ENCODE measurements around the gene APELA.

GRCh38 chr4:164904336-164904735, 27.4 kb downstream of the APELA start:
- TF ChIP-seq PATZ1 (CRISPR knock-in tag; IDR thresholded peaks at IDR 0.05; ENCODE audit: borderline replicate concordance), result no peak
- no peak for TF ChIP-seq ZFP30 (CRISPR knock-in tag; IDR thresholded peaks at IDR 0.05)
- TF ChIP-seq TCF4 (CRISPR knock-in tag; IDR thresholded peaks at IDR 0.05; ENCODE audit: borderline replicate concordance), result no peak
- no peak for TF ChIP-seq ZFP3 (CRISPR knock-in tag; IDR thresholded peaks at IDR 0.05)
- TF ChIP-seq POU6F1 (CRISPR knock-in tag; IDR thresholded peaks at IDR 0.05; ENCODE audit: borderline replicate concordance, low read depth), result no peak
- no peak for TF ChIP-seq CREB5 (CRISPR knock-in tag; IDR thresholded peaks at IDR 0.05; ENCODE audit: low read depth)
- TF ChIP-seq ESRRG (CRISPR knock-in tag; IDR thresholded peaks at IDR 0.05), result no peak
- TF ChIP-seq PPARA (CRISPR knock-in tag; IDR thresholded peaks at IDR 0.05; ENCODE audit: borderline replicate concordance), result no peak
- no peak for TF ChIP-seq CSRNP3 (CRISPR knock-in tag; IDR thresholded peaks at IDR 0.05)
- TF ChIP-seq ISL1 (CRISPR knock-in tag; IDR thresholded peaks at IDR 0.05), result no peak

Measured in SK-N-SH treated with all-trans-retinoic acid at 6 μM for 48 hours (cell line).